HG03135 (cell line): ENCODE results near the gene ANKS1B.
"Not testable (repeated sequence)": the region's sequence is repeated elsewhere in the genome, so short reads cannot be mapped to it uniquely, and the experiment has no call there.

Experiments used
- ATAC-seq: cut with Tn5 transposase; IDR thresholded peaks from one replicate; pipeline ENCODE4 v1.9.1; 2021; ENCODE audit warnings: mild to moderate bottlenecking, moderate library complexity; ENCODE audit not compliant: unreplicated experiment

The ANKS1B gene

DNA sequence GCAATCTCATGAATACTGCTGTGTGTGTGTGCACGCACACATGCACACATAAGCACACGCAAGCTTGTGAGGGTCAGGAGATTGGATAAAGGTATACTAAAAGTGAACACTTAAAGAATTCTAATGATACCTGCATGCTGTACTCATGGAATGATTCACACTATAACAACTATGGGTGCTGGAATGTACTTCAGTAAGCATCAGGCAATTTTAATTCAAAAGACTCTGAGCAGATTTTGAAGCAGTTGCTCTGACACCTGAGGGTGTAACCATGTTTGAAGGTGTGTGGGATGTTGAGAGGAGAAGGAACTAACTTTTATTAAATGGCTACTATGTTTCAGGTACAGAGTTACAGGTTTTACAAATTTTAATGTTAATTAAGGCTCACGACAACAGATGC is 275.6 kb downstream of the ANKS1B start:
- no peak for ATAC-seq

DNA sequence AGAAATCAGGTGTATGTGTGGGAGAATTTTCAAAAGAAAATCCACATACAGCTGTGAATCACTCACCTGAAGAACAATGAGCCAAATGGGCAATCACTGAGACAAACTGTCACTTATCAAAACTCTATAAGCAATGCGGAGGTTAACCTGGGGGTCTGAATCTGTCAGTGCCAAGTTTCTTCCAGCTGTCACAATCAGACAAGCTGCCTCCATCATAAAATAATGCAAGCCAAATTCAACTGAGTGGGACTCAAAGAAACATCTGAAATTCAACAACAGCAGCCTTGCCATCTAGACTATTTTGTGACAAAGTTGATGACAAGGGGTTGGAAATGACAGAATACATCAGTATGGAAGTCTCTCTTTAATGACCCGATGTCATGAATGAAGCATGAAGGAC is 276.9 kb downstream of the ANKS1B start:
- ATAC-seq, result no peak

DNA sequence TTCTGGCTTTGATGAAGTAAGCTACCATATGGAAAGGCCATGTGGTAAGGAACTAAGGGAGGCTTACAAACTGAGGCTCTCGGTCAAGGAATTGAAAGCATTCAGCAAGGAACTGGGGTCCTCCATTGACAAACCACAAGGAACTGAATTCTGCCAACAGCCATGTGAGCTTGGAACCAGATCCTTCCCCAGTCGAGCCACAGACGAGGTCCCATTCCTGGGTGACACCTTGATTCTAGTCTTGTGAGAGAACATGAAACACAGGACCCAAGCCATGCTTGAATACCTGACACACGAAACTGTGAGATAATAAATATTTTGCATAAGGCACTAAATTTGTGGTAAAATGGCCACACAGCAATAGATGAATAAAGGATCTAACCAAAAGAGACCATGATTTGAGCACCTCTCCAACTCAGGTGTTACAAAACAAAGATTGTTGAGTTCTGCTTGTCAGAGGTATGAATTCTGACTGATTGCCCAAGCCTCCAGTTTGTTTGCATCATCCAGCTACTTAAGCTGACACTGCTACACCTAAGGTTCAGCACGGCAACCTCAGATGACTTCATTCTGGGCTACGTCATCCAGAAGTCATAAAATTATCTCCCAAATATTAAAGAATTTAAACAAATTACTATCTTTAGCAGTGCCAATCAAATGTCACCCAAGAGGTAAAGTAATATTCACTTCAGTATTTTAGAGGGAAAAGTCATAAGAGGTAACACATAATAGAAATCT is 277.8 kb downstream of the ANKS1B start:
- ATAC-seq, result no peak

DNA sequence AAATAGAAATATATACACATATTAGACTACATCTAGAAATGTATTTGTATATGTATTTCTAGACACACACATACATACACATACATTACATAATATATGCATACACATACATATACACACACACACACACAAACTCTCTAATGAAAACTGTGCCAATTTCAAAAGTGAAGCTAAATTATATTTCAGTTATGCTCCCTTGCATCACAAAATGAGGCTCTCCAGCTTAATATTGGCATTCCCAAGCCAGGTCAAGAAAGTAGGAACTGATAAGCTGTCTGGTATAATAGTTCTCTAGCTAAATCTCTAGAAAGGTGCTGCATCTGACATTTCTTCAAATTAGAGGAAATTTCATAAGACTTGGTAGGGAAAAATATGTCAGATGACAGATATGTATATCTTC is 280.3 kb downstream of the ANKS1B start:
- ATAC-seq, result no peak

DNA sequence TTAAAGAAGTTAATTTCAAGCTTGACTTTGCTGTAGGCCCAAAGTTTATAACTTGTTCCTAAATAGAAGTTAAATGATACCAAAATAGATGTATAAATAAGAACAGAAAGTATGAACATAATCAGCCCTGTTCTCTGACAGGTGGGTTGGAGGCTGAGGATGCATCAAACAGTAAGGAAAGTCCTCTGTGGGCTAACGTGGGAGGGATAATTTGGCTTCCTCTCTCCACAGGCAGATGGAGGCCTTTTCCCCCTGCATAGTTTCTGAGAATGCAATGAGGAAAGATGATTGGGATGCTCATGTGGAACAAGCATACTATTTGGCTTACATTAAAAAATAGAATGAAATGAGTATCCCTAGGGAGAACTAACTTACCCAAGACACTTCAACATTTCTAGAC is 280.7 kb downstream of the ANKS1B start:
- no peak for ATAC-seq

DNA sequence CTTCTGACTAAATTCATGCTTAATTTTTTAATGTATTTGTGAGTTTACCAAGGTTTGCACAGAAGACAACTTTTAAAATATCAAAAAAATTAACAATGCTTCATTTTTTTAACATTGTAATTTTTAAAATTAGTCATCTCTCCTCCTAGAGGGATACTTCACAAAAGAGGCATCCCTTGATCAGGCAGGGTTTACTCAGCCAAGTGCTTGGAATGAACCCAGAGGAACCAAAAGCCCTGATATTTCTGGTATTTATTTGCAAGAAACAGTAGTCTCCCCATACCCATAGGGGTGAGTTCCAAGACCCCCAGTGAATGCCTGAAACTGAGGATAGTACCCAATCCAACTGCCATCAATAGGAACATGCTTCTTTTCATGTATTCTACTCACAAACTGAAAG is 284.7 kb downstream of the ANKS1B start:
- no peak for ATAC-seq

DNA sequence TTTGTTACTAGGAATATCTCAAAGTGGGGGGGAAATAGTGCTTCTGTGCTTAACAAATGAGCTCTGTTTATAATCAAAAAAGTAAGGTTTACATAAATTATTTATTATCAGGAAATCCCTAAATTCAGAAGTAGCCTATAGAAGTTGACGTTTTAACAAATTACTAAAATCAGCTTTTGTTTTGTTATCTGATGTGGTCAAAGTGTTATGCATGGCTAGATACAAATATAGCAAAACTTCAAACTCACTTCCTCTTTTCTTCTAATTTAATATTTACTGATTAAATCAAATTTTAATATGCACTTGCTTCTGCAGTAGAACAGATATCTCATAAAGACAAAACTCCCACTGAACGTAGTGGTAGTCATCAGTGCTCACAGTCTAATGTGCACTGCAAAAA is 289.7 kb downstream of the ANKS1B start:
- ATAC-seq, result no peak

DNA sequence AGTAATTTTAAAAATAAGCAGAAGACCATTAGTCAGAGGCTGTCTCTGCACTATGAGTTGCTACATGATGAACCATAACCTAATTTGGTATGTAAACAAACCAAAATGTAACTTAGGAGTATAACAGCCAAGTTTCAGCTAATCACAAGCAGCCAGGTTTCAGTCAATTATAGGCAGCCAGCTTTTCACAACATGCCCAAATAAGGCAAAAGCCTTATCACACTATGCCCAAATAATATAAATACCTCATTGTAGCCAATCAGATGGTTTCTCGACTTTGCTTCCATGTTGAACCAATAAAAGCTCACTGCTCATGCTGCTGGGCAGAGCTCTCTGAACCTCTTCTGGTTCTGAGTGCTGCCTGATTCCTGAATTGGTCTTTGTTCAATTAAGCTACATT is 298.6 kb downstream of the ANKS1B start:
- no peak for ATAC-seq

DNA sequence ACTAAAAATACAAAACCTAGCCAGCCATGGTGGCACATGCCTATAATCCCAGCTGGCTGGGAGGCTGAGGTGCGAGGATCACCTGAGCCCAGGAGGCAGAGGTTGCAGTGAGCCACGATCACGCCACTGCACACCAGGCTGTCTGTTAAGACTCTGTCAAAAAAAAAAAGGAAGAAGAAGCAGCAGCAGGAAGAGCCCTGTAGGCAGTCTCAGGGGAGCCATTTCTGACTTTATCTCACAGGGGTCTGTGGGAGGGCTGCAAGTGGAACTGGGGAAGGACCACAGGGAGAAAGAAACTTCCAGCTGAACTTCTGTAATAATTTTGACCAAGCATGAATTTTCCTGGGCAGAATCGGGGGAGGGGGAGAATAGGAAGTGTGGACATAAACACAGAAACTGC is 304.5 kb downstream of the ANKS1B start:
- ATAC-seq, result no peak

DNA sequence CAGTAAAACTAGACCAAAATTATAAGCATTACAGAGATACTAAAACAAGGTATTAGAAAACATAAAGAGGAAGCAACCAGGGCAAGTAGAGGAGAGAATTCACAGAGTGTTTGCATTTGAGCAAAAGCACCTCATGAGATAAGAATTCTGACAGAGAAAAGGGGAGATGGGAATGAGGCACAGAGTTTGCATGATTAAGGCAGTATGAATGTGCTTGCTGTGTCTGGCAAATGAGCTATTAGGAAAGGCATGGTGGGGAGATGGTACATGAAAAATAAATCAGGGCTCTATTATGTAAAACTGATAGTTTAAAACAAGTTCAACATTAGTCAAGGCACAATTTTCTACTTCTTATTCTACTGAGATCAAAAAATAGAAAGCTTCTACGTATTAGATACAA is 314.1 kb downstream of the ANKS1B start:
- ATAC-seq, result no peak

DNA sequence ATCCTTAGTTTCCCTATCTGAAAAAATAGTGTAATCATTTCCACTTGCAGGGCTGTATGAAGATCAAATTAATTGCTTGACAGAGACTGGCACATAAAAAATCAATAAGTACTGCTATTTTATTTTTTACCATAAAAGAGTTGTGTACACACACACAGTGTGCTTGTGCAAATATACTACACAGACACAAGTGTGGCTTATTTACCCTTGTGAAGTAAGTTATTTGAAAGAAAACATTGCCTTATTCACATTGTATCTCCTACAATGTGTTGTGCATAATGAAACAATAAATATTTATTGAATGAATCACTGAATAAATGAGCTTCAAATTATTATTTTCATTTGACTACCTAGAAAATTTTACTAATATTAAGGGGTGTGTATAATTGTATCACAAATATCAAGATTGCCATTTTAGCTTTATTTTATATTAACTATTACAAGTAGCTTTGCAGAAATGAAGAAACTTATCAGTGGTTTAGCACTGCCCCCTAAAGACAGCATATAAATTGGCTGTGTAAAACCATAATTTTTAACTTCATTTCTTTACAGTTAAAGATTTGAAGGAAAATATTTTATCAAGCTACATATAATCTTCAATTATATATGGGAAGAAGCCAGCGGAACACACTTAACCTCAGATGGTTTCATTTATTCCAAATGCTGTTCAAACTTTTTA is 325.9 kb downstream of the ANKS1B start:
- ATAC-seq, result no peak

DNA sequence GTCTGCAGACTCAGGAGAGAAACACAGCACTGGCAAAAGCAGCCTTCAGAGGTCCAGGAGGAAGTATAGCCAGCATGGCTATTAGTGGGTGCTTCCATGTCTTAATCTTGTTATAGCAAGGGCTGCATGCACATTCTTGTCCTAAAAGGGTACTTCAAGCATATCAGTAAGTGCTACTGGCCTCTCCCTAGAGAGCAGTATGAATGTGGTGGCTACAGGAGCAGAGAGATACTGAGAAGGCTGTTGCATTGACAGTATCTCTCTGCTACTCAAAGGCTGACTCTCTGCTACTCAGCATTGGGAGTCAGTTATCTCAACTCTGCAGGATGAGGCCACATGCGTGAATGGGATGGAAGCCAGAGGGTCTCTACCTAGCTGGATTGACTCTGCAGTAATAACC is 335.2 kb downstream of the ANKS1B start:
- no peak for ATAC-seq

DNA sequence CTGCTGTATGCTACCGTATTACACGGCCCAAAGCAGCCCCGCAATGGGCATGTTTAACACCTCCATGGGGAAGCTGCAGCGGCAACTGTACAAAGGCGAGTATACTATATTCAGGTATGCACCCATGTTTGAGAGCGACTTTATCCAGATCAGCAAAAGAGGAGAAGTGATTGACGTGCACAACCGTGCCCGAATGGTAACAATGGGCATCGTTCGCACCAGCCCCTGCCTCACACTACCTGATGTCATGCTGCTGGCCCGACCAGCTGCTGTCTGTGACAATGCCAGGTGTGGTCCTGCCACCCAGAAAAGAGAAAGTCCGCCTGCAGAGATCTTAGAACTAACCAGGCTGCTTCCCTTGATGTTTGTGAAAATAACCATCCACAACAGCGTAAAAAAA is 336.6 kb downstream of the ANKS1B start:
- ATAC-seq, result no peak

DNA sequence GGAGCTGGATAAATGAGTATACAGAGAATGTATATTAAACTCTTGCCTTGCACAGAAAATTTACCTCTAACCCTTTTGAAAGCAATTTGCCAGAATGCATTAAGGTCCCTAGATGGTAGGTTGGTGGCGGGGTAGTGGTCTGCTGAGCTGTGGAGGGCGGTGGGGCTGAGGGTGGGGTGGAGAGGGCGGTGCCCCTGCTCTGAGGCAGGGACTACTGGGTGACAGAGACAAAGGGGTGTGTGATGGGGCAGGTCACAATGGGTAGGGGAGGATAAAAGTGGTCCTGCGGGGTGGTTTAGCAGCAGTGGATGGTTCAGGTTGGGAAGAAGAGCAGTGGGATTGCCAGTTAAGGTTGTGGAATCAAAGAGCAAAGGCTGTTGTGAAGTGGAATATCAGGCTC is 337.3 kb downstream of the ANKS1B start, which contains the start of gene GARIN6:
Gene GARIN6, plus strand, starts transcription at position 301 of the 400 bp plus-strand sequence. CDS start 422 bp downstream, outside the sequence.
- ATAC-seq, result no peak

DNA sequence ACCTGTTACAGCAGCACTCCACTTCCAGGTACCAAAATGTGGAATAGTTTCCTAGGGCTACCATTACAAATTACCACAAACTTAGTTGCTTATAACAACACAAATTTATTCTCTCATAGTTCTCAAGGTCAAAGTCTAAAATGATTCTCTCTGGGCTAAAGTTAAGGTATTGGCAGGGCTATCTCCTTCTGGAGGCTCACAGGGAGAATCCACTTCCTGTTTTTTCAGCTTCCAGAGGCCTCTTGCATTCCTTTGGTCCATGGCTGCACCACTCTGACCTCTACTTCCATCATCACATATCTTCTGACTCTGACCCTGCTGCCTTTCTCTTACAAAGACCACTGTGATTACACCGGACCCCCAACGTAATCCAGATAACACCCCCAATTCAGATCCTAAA is 340.1 kb downstream of the ANKS1B start:
- ATAC-seq, result no peak

DNA sequence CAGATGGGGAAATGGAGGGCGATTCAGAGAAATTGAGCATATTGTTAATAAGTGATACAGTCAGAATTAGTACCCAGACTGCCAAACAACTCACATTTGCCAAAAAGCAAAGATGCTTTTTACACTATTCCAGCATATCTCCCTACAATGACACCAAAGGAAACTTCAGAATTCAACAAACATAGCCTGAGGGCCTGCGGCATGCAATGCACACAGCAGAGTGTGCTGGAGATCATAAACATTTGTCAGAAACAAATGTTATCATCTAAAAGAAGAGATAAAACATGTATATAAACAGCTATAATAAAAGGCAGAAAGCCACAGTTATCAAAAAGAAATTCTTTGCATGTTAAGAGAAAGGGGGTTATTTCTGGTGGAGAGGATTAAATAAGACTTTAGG is 357.3 kb downstream of the ANKS1B start:
- no peak for ATAC-seq

DNA sequence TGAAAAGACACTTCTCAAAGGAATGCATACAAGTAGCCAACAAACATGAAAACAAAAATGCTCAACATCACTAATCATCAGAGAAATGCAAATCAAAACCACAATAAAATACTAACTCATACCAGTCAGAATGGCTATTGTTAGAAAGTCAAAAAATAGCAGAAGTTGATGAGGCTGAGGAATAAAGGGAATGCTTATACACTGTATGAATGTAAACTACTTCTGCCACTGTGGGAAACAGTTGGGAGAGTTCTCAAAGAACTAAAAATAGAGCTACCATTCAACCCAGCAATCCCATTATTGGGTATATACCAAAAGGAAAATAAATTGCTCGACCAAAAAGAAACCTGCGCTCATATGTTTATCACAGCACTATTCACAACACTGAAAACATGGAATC is 360.1 kb downstream of the ANKS1B start:
- not testable (repeated sequence) for ATAC-seq

DNA sequence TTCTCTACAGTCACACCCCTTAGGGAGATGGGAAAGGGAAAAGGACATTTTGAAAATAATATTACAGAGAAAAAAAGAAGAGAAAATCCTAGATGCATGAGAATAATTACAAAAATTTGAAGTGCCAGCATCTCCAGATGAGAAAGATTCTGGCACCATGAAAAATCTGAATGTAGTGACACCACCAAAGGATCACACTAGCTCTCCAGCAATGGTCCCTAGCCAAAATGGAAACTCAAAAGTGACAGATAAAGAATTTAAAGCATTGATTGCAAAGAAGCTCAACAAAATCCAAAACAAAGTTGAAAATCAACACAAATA is 364.6 kb downstream of the ANKS1B start:
- ATAC-seq, result no peak

DNA sequence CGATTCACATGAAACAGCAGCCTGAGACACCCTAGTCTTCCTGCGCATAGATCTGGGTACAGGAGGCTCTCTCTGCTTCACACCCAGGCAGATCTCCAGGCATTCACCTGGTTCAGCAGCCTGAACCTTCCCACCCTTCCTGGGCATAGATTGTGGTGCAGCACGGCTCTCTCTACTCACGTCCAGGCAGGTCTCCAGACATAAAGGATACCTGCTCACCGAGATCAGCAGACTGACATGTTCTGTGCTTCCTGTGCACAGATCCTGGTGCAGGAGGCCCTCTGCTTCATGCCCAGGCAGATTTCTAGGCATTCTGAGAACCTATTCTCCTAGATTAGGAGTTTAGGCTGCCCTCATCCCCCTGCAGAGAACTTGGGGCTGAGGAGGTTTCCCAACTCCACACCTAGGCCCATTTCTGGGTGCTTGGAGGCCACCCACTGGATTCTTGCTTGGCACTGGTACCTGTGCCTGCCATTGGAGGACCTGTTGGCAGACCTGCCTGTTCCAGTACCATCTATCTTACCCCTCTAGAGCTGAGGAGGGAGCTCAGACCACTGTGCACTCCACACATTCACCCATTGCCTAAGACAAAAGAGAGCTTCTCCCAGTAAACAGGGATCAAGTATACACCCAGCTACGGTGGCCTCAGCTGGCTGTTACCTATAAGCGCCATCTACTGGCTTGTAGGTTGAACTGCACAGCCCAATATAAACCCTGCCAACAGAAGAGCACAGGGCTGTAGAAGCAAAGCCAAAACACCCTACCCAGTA is 365.2 kb downstream of the ANKS1B start:
- peak; percentile 91 for ATAC-seq

DNA sequence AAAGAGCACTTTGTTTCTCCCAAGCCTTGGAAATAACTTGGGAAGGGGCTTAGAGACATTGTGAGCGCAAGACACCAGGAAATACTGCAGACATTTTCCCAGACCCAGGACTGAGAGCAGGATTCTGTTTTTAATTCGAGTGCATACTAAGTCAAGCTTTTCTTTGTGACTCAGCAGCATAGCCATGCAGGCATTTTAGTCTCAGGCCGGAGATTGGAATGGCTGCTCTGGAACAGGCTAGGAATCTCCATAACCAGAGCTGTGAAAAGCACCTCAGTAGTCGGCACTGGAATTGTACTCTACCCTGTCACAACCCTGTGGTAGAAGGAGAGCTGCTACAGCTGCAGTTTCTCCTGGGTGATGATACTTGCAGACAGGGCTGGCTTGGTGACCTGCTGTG is 366.1 kb downstream of the ANKS1B start:
- no peak for ATAC-seq

DNA sequence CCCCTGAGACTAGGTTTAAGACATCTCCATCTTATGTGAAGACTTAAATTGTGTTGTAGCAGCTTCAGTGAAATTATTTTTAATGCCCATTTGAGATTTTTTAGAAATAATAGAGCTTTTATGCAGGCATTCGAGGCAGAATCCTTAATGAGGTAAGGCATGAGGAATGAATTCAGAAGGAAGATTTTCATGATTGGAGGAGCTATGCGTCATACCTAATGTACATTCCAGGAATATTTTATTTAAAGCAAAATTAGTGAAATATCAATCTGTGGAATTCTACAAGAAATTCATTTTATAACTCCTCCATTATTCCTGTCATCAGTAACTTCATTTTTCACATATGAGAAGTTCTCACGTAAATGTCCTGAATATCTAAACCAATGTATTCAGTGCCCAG is 373.1 kb downstream of the ANKS1B start:
- ATAC-seq, result no peak

DNA sequence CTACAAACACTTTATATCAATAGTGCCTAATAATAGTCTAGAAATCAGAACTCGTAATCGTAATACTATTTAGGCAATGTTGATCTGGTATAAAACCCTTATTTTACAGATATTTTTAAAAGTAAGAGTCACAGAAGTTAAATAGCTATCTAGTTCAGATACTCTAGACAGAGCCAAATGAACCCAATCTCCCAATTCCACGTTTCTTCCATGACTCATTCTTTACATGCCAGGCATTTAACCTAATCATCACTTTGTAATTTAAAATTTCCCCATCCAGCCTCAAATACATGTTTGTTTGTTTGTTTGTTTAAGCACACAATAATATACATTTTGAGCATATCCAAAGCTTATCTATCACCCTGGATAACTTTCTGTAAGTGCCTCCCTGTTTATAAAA is 373.6 kb downstream of the ANKS1B start:
- ATAC-seq, result no peak
